ENCODE measurements around the gene ST3GAL3. TPM values are rescaled to one million over a fixed set of nuclear protein-coding genes. Genes with fewer than 3 reads are reported as not detected.

The ST3GAL3 gene
- total RNA-seq, 1 donor from 2014 or later = 13.6 TPM

GRCh38 chr1:43760745-43761317 lies 53.5 kb downstream of the ST3GAL3 start:
- H3K36me3 ChIP-seq = no peaks in the 10 kb centered on the region
- Mint-ChIP-seq H3K4me3 (no peak overlapping the region), H3K36me3 (no peaks in the 10 kb centered on the region), H3K9me3 (no peaks in the 10 kb centered on the region), H3K27ac (no peak overlapping the region), H3K27me3 (ENCODE audit: insufficient read depth, low read depth) (no peaks in the 10 kb centered on the region), H3K4me1 (peaks cover 11% of the 10 kb centered on the region)
- H3K4me2 ChIP-seq = no peak overlapping the region
- no peak overlapping the region for H2AFZ ChIP-seq (replicated peaks)
- H4K20me1 ChIP-seq (ENCODE audit: low read depth) = peaks cover 32% of the 10 kb centered on the region
- TF ChIP-seq CTCF (IDR thresholded peaks at IDR 0.05) (no peak), EZH2phosphoT487 (IDR thresholded peaks at IDR 0.05) (no peak), EZH2 (IDR thresholded peaks at IDR 0.05) (no peak)
- no peaks in the 10 kb centered on the region for H3K79me2 ChIP-seq (ENCODE audit: low read depth)
- H3F3A ChIP-seq (ENCODE audit: low read depth) = peaks cover 20% of the 10 kb centered on the region
- H3K4me1 ChIP-seq = peaks cover 18% of the 10 kb centered on the region
- DNase-seq (ENCODE audit: low spot score) = no peak
- H3K27ac ChIP-seq = no peak overlapping the region
- no peaks in the 10 kb centered on the region for H3K9me3 ChIP-seq (ENCODE audit: low read depth)
- no peaks in the 10 kb centered on the region for H3K27me3 ChIP-seq
- no peak overlapping the region for H3K9ac ChIP-seq
- H3K4me3 ChIP-seq = no peak overlapping the region

GRCh38 chr1:43763497-43763973 lies 56.2 kb downstream of the ST3GAL3 start:
- H3K27ac ChIP-seq = no peak overlapping the region
- H3K4me1 ChIP-seq = peaks cover 38% of the 10 kb centered on the region
- Mint-ChIP-seq H3K27me3 (ENCODE audit: insufficient read depth, low read depth) (no peaks in the 10 kb centered on the region), H3K36me3 (no peaks in the 10 kb centered on the region), H3K27ac (no peak overlapping the region), H3K4me3 (no peak overlapping the region), H3K9me3 (no peaks in the 10 kb centered on the region), H3K4me1 (peaks cover 13% of the 10 kb centered on the region)
- H3K4me3 ChIP-seq = no peak overlapping the region
- H3K79me2 ChIP-seq (ENCODE audit: low read depth) = peaks cover 8% of the 10 kb centered on the region
- H2AFZ ChIP-seq (replicated peaks) = no peak overlapping the region
- H3K36me3 ChIP-seq = no peaks in the 10 kb centered on the region
- peak; percentile 88 for DNase-seq (ENCODE audit: low spot score)
- H3K27me3 ChIP-seq = no peaks in the 10 kb centered on the region
- peaks cover 48% of the 10 kb centered on the region for H3F3A ChIP-seq (ENCODE audit: low read depth)
- no peak overlapping the region for H3K4me2 ChIP-seq
- peaks cover 46% of the 10 kb centered on the region for H4K20me1 ChIP-seq (ENCODE audit: low read depth)
- no peaks in the 10 kb centered on the region for H3K9me3 ChIP-seq (ENCODE audit: low read depth)
- H3K9ac ChIP-seq = no peak overlapping the region
- no peak for TF ChIP-seq EZH2phosphoT487 (IDR thresholded peaks at IDR 0.05)
- TF ChIP-seq CTCF (IDR thresholded peaks at IDR 0.05) = peak; percentile 88
- no peak for TF ChIP-seq EZH2 (IDR thresholded peaks at IDR 0.05)

GRCh38 chr1:43764581-43764980 lies 57.2 kb downstream of the ST3GAL3 start:
- Histone ChIP-seq H3K4me3 (no peak overlapping the region), H3F3A (ENCODE audit: low read depth) (peaks cover 50% of the 10 kb centered on the region), H3K4me2 (no peak overlapping the region), H2AFZ (replicated peaks) (no peak overlapping the region), H3K27ac (no peak overlapping the region), H3K9ac (no peak overlapping the region), H3K36me3 (no peaks in the 10 kb centered on the region), H3K79me2 (ENCODE audit: low read depth) (peaks cover 17% of the 10 kb centered on the region), H4K20me1 (ENCODE audit: low read depth) (peaks cover 46% of the 10 kb centered on the region), H3K4me1 (peaks cover 38% of the 10 kb centered on the region), H3K27me3 (no peaks in the 10 kb centered on the region), H3K9me3 (ENCODE audit: low read depth) (no peaks in the 10 kb centered on the region)
- Mint-ChIP-seq H3K27me3 (ENCODE audit: insufficient read depth, low read depth) (no peaks in the 10 kb centered on the region), H3K4me1 (peaks cover 16% of the 10 kb centered on the region), H3K36me3 (no peaks in the 10 kb centered on the region), H3K9me3 (no peaks in the 10 kb centered on the region), H3K4me3 (no peak overlapping the region), H3K27ac (no peak overlapping the region)
- TF ChIP-seq EZH2 (IDR thresholded peaks at IDR 0.05) = no peak
- TF ChIP-seq CTCF (IDR thresholded peaks at IDR 0.05) = no peak
- no peak for TF ChIP-seq EZH2phosphoT487 (IDR thresholded peaks at IDR 0.05)
- peak; percentile 60 for DNase-seq (ENCODE audit: low spot score)
